OCI-LY7 (cell line): ENCODE data around the gene RANBP3L. TPM values are rescaled to one million over a fixed set of nuclear protein-coding genes. Genes with fewer than 3 reads are reported as not detected.

Experiments
- BruUV-seq: library from RNA; stranded (reverse); fragments of 400-500 nt; replicated peaks from 2 replicates; lab custom pipeline; 2021; lab: Mats Ljungman, UMichigan
- CTCF ChIA-PET: fragments of 300-600 bp; sonication (Branson Sonifier 250); formaldehyde crosslinking; loops from one replicate; lab custom pipeline; 2022; ENCODE audit warnings: antibody characterized with exemption; ENCODE audit not compliant: unreplicated experiment; lab: Charles Lee
- POLR2A ChIA-PET: fragments of 300-600 bp; sonication (Branson Sonifier 250); formaldehyde crosslinking; loops from one replicate; lab custom pipeline; 2022; ENCODE audit warnings: antibody characterized with exemption; lab: Charles Lee
- DNase-seq: peaks from one replicate; pipeline ENCODE4 v3.0.0-alpha.2; 2015; ENCODE audit warnings: low spot score
- H2AFZ ChIP-seq: fragments of 200-600 bp; sonication (generic), shearing (Covaris generic); 2 replicates; pipeline ENCODE4 v1.6.1; 2014; ENCODE audit warnings: mild to moderate bottlenecking, antibody characterized with exemption, low read length, moderate library complexity
- H3K27ac ChIP-seq: fragments of 200-600 bp; sonication (generic); 2 replicates; pipeline ENCODE4 v1.5.1; 2014; ENCODE audit warnings: mixed run types, low read depth, mild to moderate bottlenecking, moderate library complexity, low read length, inconsistent platforms; ENCODE audit not compliant: poor library complexity, severe bottlenecking
- H3K36me3 ChIP-seq: fragments of 200-600 bp; sonication (generic); 2 replicates; pipeline ENCODE4 v1.6.1; 2014; ENCODE audit warnings: mild to moderate bottlenecking, antibody characterized with exemption, low read length, moderate library complexity, mixed read lengths; ENCODE audit not compliant: insufficient read depth
- H3K4me1 ChIP-seq: fragments of 200-600 bp; sonication (generic); 2 replicates; pipeline ENCODE4 v1.5.1; 2014; ENCODE audit warnings: mild to moderate bottlenecking, low read length; ENCODE audit not compliant: insufficient read depth, poor library complexity, severe bottlenecking
- H3K4me2 ChIP-seq: fragments of 200-600 bp; sonication (generic); 2 replicates; pipeline ENCODE4 v1.6.1; 2014; ENCODE audit warnings: mild to moderate bottlenecking, low read length
- H3K4me3 ChIP-seq: fragments of 200-600 bp; sonication (generic); 2 replicates; pipeline ENCODE4 v1.5.1; 2014; ENCODE audit warnings: mild to moderate bottlenecking, low read depth, low read length; ENCODE audit not compliant: poor library complexity, severe bottlenecking
- H3K79me2 ChIP-seq: fragments of 200-600 bp; sonication (generic); 2 replicates; pipeline ENCODE4 v1.6.1; 2016; ENCODE audit warnings: low read depth, mild to moderate bottlenecking, low read length, moderate library complexity, mixed read lengths; ENCODE audit not compliant: insufficient read depth
- H3K9me2 ChIP-seq: fragments of 200-600 bp; sonication (generic); 2 replicates; pipeline ENCODE4 v1.6.1; 2016; ENCODE audit warnings: mild to moderate bottlenecking, low read length, mixed read lengths; ENCODE audit not compliant: insufficient read depth
- H3K9me3 ChIP-seq: fragments of 200-600 bp; sonication (generic); 2 replicates; pipeline ENCODE4 v1.6.1; 2014; ENCODE audit warnings: mild to moderate bottlenecking, mixed run types, low read length, mixed read lengths
- H4K20me1 ChIP-seq: fragments of 200-600 bp; sonication (generic); 2 replicates; pipeline ENCODE4 v1.6.1; 2014; ENCODE audit warnings: mild to moderate bottlenecking, antibody characterized with exemption, low read length, moderate library complexity, mixed read lengths; ENCODE audit not compliant: insufficient read depth
- CTCF ChIP-seq: fragments of 200-600 bp; sonication (generic); conservative IDR thresholded peaks from 2 replicates; pipeline ENCODE4 v1.5.1; 2014; ENCODE audit warnings: mild to moderate bottlenecking, antibody characterized with exemption, low read length, moderate library complexity, mixed read lengths
- EZH2phosphoT487 ChIP-seq: fragments of 200-600 bp; sonication (generic); IDR thresholded peaks from 2 replicates; pipeline ENCODE4 v1.6.1; 2018; ENCODE audit warnings: low read depth, borderline replicate concordance, mild to moderate bottlenecking, mixed run types, antibody characterized with exemption, low read length, moderate library complexity, mixed read lengths
- intact Hi-C: fragments of 100-400 bp; cut with micrococcal nuclease; formaldehyde crosslinking; loops from one replicate; pipeline ENCODE4 v1.10.0; 2022; ENCODE audit not compliant: unreplicated experiment
- total RNA-seq, 2 experiments: library from RNA; depleted of rRNA in 1 of 2; stranded (reverse); fragments of >200 nt in 1 of 2; shearing (Covaris generic) in 1 of 2; gene quantifications; 2 replicates each; pipeline ENCODE4 v1.2.3, GENCODE V29; 2014 to 2022

Gene RANBP3L
- total RNA-seq, 2 experiments from 2014 or later: not detected

- TF ChIP-seq EZH2phosphoT487 (no peak), CTCF (no peak)
- Histone ChIP-seq H3K4me3 (no peak overlapping the region), H3K36me3 (no peaks in the 10 kb centered on the region), H3K9me2 (no peaks in the 10 kb centered on the region), H3K4me2 (no peak overlapping the region), H3K4me1 (no peaks in the 10 kb centered on the region), H3K27ac (no peak overlapping the region), H2AFZ (no peak overlapping the region), H4K20me1 (no peaks in the 10 kb centered on the region), H3K79me2 (no peaks in the 10 kb centered on the region), H3K9me3 (no peaks in the 10 kb centered on the region)
- intact Hi-C loops: no loop called here
- ChIA-PET POLR2A (interaction anchor here (0.6 to 0.7 kb wide), 2 partner anchors 9 to 328 kb away, joined by 4 read pairs; no protein-coding TSS in a partner anchor), CTCF (no interaction called here)
- DNase-seq: no peak
- BruUV-seq: no TSS peak
These were observed 22.5 kb upstream of the RANBP3L start for GRCh38 chr5:36323926-36324781.

GRCh38 chr5:36312953-36313672 lies 11.4 kb upstream of the RANBP3L start:
- H4K20me1 ChIP-seq: no peaks in the 10 kb centered on the region
- no TSS peak for BruUV-seq
- TF ChIP-seq CTCF (no peak), EZH2phosphoT487 (no peak)
- POLR2A ChIA-PET: no interaction called here
- no peaks in the 10 kb centered on the region for H3K79me2 ChIP-seq
- intact Hi-C loops: no loop called here
- H3K27ac ChIP-seq: no peak overlapping the region
- no peak for DNase-seq
- no peak overlapping the region for H2AFZ ChIP-seq
- H3K9me2 ChIP-seq: no peaks in the 10 kb centered on the region
- H3K4me3 ChIP-seq: no peak overlapping the region
- no peaks in the 10 kb centered on the region for H3K36me3 ChIP-seq
- CTCF ChIA-PET: no interaction called here
- H3K4me2 ChIP-seq: no peak overlapping the region
- no peaks in the 10 kb centered on the region for H3K9me3 ChIP-seq
- peaks cover 14% of the 10 kb centered on the region for H3K4me1 ChIP-seq
